GM19467 (cell line): ENCODE measurements around the gene OBP2A.
"Not testable (repeated sequence)": the region's sequence is repeated elsewhere in the genome, so short reads cannot be mapped to it uniquely, and the experiment has no call there.

ENCODE experiments used
- ATAC-seq: cut with Tn5 transposase; IDR thresholded peaks from one replicate; pipeline ENCODE4 v1.9.1; 2021; ENCODE audit warnings: mild to moderate bottlenecking, moderate library complexity; ENCODE audit not compliant: unreplicated experiment

The OBP2A gene

GRCh38 chr9:135526089-135526729 is 19.7 kb upstream of the OBP2A start:
- no peak for ATAC-seq

- no peak for ATAC-seq
Observed at GRCh38 chr9:135526730-135527571, 19.0 kb upstream of the OBP2A start.

- not testable (repeated sequence) for ATAC-seq
Observed at GRCh38 chr9:135528842-135529435, 17.0 kb upstream of the OBP2A start.

- ATAC-seq = no peak
Observed at GRCh38 chr9:135530146-135530545, 15.8 kb upstream of the OBP2A start.

GRCh38 chr9:135531096-135531495 is 14.8 kb upstream of the OBP2A start:
- no peak for ATAC-seq

GRCh38 chr9:135533113-135533512 is 12.8 kb upstream of the OBP2A start:
- ATAC-seq = no peak

GRCh38 chr9:135533674-135534073 is 12.3 kb upstream of the OBP2A start:
- no peak for ATAC-seq

GRCh38 chr9:135534192-135534711 is 11.7 kb upstream of the OBP2A start:
- ATAC-seq = not testable (repeated sequence)

GRCh38 chr9:135534826-135535225 is 11.1 kb upstream of the OBP2A start:
- not testable (repeated sequence) for ATAC-seq

GRCh38 chr9:135535631-135536030 is 10.3 kb upstream of the OBP2A start:
- not testable (repeated sequence) for ATAC-seq

GRCh38 chr9:135536216-135536615 is 9.7 kb upstream of the OBP2A start:
- ATAC-seq = no peak

GRCh38 chr9:135543262-135543894 is 2.5 kb upstream of the OBP2A start:
- ATAC-seq = not testable (repeated sequence)

GRCh38 chr9:135544981-135545635 is 818 bp upstream of the OBP2A start:
- no peak for ATAC-seq

GRCh38 chr9:135546792-135547617 is 1.1 kb downstream of the OBP2A start:
- not testable (repeated sequence) for ATAC-seq

- no peak for ATAC-seq
Observed at GRCh38 chr9:135547756-135548736, 2.1 kb downstream of the OBP2A start.

GRCh38 chr9:135549478-135550343 is 3.8 kb downstream of the OBP2A start:
- not testable (repeated sequence) for ATAC-seq

GRCh38 chr9:135550344-135550918 is 4.5 kb downstream of the OBP2A start:
- ATAC-seq = no peak
